K562 (cell line): ENCODE measurements around the gene GPR108. TPM values are rescaled to one million over a fixed set of nuclear protein-coding genes. Genes with fewer than 3 reads are reported as not detected.

Source experiments
- ATF1 ChIP-seq, 2 experiments: fragments of 450-650 bp in 1 of 2; IDR thresholded peaks; 2 replicates each; pipeline ENCODE4 v1.6.1; 2016; ENCODE audit warnings: missing compliant biosample characterization in 1 of 2, missing genetic modification characterization in 1 of 2
- CBX5 ChIP-seq: IDR thresholded peaks from 2 replicates; pipeline ENCODE4 v1.6.1; 2014; ENCODE audit warnings: low read depth, borderline replicate concordance
- KHSRP ChIP-seq: fragments of 450-650 bp; IDR thresholded peaks from 2 replicates; pipeline ENCODE4 v1.6.1; 2017
- RBM25 ChIP-seq: fragments of 200-400 bp; formaldehyde crosslinking; IDR thresholded peaks from 2 replicates; pipeline ENCODE4 v1.6.1; 2018; ENCODE audit warnings: low read length, low read depth, moderate library complexity; ENCODE audit not compliant: severe bottlenecking
- RBM39 ChIP-seq: fragments of 200-400 bp; formaldehyde crosslinking; optimal IDR thresholded peaks from 2 replicates; pipeline ENCODE3; 2018; ENCODE audit warnings: low read depth, low read length
- SAFB2 ChIP-seq: fragments of 200-400 bp; formaldehyde crosslinking; IDR thresholded peaks from 2 replicates; pipeline ENCODE4 v1.6.1; 2018; ENCODE audit warnings: borderline replicate concordance, low read length, low read depth, moderate library complexity; ENCODE audit not compliant: severe bottlenecking
- SOX6 ChIP-seq: fragments of 450-650 bp; IDR thresholded peaks from 2 replicates; pipeline ENCODE4 v1.6.1; 2014; ENCODE audit warnings: mild to moderate bottlenecking
- ZNF3 ChIP-seq: fragments of 250-450 bp; sonication (Bioruptor Pico); IDR thresholded peaks from 2 replicates; pipeline ENCODE4 v1.5.0; 2021; ENCODE audit warnings: mild to moderate bottlenecking, moderate library complexity
- ZZZ3 ChIP-seq: fragments of 450-650 bp; IDR thresholded peaks from 2 replicates; pipeline ENCODE4 v1.6.1; 2016; ENCODE audit warnings: antibody characterized with exemption, mild to moderate bottlenecking, moderate library complexity
- polyA plus RNA-seq, 8 experiments: library from polyadenylated mRNA; depleted of rRNA in 4 of 8; stranded (reverse) in 5 of 8; unstranded in 3 of 8; fragments of >200 nt; fragmentation: Nextera tagmentation in 2 of 8; fragmentation: Illumina TruSeq in 1 of 8; extraction: Ambion mirVana in 2 of 8; extraction: Trizol in 1 of 8; gene quantifications; 2 replicates each; pipeline versions ENCODE4 v1.2.1 to v1.2.3, GENCODE V29; 2011 to 2014; ENCODE audit warnings: inconsistent platforms in 1 of 8, missing spikeins in 1 of 8
- total RNA-seq, 7 experiments: library from RNA; depleted of rRNA in 6 of 7; stranded (reverse); fragments of >200 nt in 6 of 7; fragmentation: Illumina TruSeq in 2 of 7; extraction: Trizol in 2 of 7; gene quantifications; 2 replicates each; pipeline versions ENCODE4 v1.2.1 to v1.2.3, GENCODE V29; 2011 to 2021; ENCODE audit warnings: low replicate concordance in 1 of 7
- TF ChIP-seq, protein P1 (sequence below), 2 experiments: fragments of 450-650 bp in 1 of 2; sonication (generic) in 1 of 2; formaldehyde crosslinking in 1 of 2; IDR thresholded peaks; 2 replicates each; pipeline versions ENCODE4 v1.7.1 to v1.9.0; 2016 to 2022; ENCODE audit warnings: inconsistent platforms in 1 of 2, mild to moderate bottlenecking in 1 of 2, missing genetic modification reagents in 1 of 2
- TF ChIP-seq, protein P2 (sequence below): IDR thresholded peaks from 3 replicates; pipeline ENCODE4 v1.6.1; 2011; ENCODE audit warnings: borderline replicate concordance, mild to moderate bottlenecking; ENCODE audit not compliant: insufficient read length, insufficient read depth
- TF ChIP-seq, protein P3 (sequence below): sonication (generic); formaldehyde crosslinking; IDR thresholded peaks from 2 replicates; pipeline ENCODE4 v1.8.0; 2023; ENCODE audit warnings: mild to moderate bottlenecking, missing genetic modification reagents

Gene GPR108
- total and polyA plus RNA-seq, 9 of the 15 experiments (the other 6 are each of a cell fraction or from before 2014, with no cell fraction given): 2.4 to 33.2 (median 24.4) TPM

- TF ChIP-seq RBM25 (no peak), ATF1 (CRISPR knock-in tag; IDR thresholded peaks at IDR 0.05) (no peak), ATF1 (tag; IDR thresholded peaks at IDR 0.05) (no peak; the same call in 1 of the 2 replicates), ZZZ3 (no peak), CBX5 (no peak), RBM39 (no peak), SOX6 (peak; percentile 68; the same call in 1 of the 2 replicates), ZNF3 (CRISPR knock-in tag) (no peak), KHSRP (no peak), SAFB2 (no peak)
- TF ChIP-seq, protein P1, sequence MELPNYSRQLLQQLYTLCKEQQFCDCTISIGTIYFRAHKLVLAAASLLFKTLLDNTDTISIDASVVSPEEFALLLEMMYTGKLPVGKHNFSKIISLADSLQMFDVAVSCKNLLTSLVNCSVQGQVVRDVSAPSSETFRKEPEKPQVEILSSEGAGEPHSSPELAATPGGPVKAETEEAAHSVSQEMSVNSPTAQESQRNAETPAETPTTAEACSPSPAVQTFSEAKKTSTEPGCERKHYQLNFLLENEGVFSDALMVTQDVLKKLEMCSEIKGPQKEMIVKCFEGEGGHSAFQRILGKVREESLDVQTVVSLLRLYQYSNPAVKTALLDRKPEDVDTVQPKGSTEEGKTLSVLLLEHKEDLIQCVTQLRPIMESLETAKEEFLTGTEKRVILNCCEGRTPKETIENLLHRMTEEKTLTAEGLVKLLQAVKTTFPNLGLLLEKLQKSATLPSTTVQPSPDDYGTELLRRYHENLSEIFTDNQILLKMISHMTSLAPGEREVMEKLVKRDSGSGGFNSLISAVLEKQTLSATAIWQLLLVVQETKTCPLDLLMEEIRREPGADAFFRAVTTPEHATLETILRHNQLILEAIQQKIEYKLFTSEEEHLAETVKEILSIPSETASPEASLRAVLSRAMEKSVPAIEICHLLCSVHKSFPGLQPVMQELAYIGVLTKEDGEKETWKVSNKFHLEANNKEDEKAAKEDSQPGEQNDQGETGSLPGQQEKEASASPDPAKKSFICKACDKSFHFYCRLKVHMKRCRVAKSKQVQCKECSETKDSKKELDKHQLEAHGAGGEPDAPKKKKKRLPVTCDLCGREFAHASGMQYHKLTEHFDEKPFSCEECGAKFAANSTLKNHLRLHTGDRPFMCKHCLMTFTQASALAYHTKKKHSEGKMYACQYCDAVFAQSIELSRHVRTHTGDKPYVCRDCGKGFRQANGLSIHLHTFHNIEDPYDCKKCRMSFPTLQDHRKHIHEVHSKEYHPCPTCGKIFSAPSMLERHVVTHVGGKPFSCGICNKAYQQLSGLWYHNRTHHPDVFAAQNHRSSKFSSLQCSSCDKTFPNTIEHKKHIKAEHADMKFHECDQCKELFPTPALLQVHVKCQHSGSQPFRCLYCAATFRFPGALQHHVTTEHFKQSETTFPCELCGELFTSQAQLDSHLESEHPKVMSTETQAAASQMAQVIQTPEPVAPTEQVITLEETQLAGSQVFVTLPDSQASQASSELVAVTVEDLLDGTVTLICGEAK (IDR thresholded peaks at IDR 0.05): peak; percentile 93
- TF ChIP-seq, protein P1 (CRISPR knock-in tag; IDR thresholded peaks at IDR 0.05): no peak
- TF ChIP-seq, protein P2, sequence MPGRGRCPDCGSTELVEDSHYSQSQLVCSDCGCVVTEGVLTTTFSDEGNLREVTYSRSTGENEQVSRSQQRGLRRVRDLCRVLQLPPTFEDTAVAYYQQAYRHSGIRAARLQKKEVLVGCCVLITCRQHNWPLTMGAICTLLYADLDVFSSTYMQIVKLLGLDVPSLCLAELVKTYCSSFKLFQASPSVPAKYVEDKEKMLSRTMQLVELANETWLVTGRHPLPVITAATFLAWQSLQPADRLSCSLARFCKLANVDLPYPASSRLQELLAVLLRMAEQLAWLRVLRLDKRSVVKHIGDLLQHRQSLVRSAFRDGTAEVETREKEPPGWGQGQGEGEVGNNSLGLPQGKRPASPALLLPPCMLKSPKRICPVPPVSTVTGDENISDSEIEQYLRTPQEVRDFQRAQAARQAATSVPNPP: no peak
- TF ChIP-seq, protein P3, sequence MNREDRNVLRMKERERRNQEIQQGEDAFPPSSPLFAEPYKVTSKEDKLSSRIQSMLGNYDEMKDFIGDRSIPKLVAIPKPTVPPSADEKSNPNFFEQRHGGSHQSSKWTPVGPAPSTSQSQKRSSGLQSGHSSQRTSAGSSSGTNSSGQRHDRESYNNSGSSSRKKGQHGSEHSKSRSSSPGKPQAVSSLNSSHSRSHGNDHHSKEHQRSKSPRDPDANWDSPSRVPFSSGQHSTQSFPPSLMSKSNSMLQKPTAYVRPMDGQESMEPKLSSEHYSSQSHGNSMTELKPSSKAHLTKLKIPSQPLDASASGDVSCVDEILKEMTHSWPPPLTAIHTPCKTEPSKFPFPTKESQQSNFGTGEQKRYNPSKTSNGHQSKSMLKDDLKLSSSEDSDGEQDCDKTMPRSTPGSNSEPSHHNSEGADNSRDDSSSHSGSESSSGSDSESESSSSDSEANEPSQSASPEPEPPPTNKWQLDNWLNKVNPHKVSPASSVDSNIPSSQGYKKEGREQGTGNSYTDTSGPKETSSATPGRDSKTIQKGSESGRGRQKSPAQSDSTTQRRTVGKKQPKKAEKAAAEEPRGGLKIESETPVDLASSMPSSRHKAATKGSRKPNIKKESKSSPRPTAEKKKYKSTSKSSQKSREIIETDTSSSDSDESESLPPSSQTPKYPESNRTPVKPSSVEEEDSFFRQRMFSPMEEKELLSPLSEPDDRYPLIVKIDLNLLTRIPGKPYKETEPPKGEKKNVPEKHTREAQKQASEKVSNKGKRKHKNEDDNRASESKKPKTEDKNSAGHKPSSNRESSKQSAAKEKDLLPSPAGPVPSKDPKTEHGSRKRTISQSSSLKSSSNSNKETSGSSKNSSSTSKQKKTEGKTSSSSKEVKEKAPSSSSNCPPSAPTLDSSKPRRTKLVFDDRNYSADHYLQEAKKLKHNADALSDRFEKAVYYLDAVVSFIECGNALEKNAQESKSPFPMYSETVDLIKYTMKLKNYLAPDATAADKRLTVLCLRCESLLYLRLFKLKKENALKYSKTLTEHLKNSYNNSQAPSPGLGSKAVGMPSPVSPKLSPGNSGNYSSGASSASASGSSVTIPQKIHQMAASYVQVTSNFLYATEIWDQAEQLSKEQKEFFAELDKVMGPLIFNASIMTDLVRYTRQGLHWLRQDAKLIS: no peak
These were observed 750 bp upstream of the GPR108 start (continued) for GRCh38 chr19:6737873-6738786.
